HG02885 (cell line): ENCODE measurements around the gene TCF3.

Experiments
- ATAC-seq: cut with Tn5 transposase; IDR thresholded peaks from one replicate; pipeline ENCODE4 v1.9.1; 2021; ENCODE audit warnings: mild to moderate bottlenecking; ENCODE audit not compliant: unreplicated experiment, poor library complexity

TCF3 gene

GRCh38 chr19:1633269-1633826, 19.1 kb downstream of the TCF3 start:
- no peak for ATAC-seq

DNA sequence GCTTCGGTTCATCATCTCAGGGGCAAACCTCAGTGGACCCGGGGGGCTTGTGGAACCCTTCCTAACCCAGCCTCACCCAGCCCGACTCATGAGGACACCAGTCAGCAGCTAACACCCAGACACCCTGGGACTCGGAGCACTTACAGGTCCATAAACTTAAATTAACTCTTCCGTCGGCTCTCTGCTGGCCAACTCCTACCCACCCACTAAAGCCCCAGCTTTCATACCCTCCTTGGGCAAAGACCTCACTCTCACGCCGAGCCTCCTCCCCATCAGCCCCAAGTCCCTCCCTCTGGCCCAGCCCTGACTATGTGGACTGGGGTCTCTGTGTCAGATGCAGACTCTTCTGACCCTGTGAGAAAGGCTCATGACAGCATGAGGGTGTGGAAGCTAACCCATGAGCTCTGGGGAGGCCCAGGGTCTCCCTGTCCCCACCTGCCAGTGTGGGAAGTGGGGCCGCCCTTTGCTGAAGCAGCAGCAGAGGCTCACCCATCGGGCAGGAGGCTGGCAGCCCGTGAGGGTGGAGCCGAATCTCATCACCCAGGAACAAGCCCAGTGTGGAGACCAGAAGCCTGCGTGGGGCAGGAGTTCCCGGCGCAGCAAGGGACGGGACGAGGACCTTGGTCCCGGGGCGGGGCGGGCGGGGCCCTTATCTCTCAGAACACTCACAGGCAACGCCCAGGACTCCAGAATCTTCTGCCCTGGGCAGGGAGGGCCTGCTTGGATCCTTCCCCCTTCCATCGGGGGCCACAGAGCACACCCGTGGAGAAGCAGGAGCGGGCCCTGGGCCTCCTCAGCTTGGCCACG, 19.8 kb downstream of the TCF3 start:
- ATAC-seq: no peak

DNA sequence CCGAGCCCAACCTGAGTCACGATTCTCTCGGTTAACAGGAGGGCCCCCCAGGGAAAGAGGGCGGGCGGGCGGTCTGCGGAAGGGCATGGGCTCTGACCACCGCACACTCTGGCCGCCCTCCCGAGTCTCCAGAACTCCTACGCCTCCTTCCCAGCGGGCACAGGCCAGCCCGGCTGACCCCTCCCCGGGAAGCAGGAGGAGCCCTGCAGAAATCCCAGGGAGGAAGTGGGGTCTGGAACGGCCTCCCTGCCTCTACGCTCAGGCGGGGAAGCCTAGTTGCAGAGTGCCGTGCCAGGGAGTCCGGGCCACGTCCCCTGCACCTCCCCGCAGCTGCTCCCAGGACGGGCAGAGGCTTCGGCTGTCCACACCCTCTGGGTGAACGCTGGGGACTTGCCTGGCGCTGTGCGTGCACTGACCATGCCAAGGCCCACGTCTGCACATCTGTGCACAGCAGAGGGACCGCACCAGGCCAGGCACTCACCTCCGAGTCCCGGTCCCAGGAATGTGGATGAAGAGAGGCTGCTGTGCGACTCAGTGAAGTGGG, 20.8 kb downstream of the TCF3 start:
- ATAC-seq: no peak

DNA sequence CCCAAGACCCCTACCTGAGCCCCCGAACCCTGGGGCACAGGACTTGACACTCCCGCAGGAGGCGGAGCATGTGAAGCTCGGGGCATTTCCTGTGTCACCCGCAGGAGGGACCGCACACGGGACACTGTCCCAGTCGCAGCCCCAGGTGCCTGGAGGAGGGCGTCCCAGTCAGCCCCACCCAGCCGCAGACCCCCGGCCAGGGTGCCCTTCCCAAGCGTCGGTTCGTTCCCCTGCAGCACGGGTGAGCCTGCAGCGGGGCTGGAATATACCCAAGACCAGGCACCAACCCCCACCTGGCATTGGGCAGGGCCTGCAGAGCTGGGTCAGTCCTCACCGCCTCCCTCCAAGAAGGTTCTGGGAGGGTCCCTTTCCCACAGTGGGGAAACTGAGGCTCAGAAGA, 21.6 kb downstream of the TCF3 start:
- no peak for ATAC-seq

DNA sequence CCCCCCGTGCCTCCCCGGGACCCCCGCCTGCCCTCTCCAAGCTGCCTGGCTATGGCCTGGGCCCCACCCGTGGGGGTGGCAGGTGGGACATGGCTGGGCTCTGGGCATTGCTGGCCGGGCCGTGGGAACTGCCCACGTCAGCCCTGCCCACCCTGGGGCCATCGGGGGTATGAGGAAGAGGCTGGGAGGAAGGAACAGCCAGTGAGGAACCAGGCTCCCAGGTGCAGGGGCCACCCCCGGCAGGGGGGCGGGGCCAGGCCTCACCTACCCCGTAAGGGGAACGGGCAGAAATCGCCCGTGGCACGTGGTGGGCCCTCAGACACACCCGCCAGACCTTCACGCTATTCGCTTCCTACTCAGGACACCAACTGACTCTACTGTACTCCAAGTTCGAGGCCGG, 22.4 kb downstream of the TCF3 start:
- ATAC-seq: no peak

GRCh38 chr19:1629256-1629808, 23.1 kb downstream of the TCF3 start:
- ATAC-seq: no peak

GRCh38 chr19:1627194-1627593, 25.2 kb downstream of the TCF3 start:
- ATAC-seq: no peak

- ATAC-seq: no peak
These were observed 25.9 kb downstream of the TCF3 start for GRCh38 chr19:1626417-1627010.

DNA sequence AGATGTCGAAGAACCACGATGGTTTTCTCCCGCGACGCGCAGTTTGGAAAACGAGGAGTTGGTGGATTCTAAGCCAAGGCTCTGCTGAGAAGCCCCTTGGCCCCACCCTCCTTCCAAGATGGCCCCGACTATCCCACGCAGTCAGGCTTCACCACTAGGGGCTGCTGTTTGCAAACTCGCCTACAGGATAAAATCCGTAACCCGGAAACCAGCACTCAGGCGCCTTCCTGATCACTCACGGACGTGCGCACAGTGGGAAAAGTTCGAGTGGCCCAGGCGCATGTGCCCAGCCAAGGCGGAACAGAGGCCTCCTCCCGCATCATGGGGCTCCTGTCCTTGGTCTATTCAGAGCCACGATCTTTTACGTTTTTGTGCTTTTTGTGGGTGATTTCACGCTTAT, 28.0 kb downstream of the TCF3 start:
- ATAC-seq: no peak

DNA sequence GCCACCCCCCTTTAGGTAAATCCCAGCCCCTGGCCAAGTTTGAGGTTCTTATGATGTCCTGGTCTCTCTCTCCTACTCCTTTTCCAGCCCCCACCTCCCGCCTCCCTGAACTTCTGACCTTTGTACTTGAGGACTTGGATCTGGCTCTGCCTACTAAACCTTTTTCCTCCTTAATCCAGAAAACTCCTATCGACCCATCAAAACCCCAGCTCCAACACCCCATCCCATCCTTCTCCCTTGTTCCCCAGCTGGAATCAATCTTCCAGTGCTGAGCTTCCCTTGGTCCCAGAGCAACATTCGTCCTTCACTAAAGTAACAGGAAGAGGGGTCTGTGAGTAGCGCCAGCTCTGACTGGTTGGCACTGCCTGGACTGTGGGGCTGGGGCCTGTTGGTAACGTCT, 29.9 kb downstream of the TCF3 start:
- no peak for ATAC-seq

DNA sequence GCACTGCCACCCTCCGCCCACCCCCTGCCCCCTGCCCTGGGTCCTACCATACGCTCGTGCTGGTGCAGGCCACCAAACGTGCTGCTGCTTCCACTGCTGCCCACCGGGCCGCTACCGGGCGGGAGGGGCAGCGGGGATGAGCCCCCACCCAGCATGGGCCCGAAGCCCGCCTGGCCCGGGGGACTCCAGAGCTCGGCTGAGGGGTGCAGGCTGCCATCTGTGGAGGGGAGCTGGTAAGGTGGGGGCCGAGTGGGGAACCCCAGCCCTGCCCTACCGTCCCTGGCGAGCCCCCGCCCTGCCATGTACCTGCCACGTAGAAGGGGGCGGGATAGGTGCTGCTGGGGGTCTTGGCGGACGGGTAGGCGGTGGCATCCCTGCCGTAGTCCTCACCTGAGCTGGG, 30.4 kb downstream of the TCF3 start:
- no peak for ATAC-seq

- ATAC-seq: no peak
These were observed 30.8 kb downstream of the TCF3 start for GRCh38 chr19:1621574-1621973.

GRCh38 chr19:1621021-1621420, 31.4 kb downstream of the TCF3 start:
- no peak for ATAC-seq

GRCh38 chr19:1620502-1620901, 31.9 kb downstream of the TCF3 start:
- no peak for ATAC-seq

- ATAC-seq: no peak
These were observed 32.7 kb downstream of the TCF3 start for GRCh38 chr19:1619703-1620102.

DNA sequence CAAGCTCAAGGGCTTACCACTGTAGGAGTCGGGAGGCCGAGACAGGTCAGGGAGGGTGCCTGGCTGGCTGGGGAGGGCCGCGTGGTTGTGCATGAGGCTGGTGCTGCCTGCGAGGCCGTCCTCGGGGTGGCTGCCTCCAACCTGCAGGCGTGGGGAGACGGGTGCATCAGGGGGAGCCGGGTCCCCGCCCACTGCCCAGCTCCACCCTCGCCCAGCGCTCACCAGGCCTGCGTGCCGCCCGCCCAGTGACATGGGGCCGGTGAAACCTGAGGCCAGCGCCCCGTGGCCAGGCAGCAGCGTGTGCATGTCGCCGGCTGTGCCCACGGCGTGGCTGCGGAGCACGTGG, 33.3 kb downstream of the TCF3 start:
- no peak for ATAC-seq

DNA sequence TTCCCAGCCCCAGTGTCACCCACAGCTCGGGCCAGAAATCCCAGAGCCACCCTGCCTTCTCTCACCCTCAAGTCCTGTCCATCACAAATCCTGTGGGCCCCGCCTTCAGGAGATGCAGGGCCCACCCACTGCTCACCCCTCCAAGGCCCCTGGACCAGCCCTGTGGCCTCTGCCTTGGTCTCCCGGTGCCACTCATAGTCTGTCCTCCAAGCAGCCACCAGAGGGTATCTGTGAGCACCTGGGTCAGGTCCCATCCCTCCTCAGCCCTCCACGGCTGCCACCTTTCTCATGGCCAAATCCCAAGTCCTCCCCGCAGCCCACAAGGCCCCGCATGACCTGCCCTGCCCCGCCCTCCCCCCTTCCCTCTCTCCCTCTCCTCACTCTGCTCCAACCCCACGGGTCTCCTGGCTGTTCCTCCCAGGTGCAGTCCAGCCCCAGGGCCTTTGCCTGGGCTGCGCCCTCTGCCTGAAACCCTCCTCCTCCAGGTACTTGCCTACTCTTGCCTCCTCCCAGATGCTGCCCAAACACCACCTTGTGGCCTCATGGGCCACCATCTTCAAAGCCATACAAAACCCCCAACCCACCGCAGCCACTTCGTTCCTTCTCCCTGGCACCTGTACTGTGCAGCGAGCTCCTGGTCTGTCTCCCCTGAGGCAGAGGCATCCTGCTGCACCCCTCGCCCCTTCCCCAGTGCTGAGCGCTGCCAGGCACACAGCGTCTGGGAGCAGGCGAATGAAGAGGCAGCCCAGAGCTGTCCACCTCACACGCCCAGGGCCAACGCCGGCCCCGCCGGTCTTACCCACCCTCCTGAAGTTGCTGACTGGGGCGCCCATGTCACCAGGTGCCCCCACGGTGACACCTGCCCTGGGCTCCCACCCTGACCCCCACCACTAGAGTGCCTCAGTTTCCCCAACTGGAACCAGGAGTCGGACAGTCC, 34.0 kb downstream of the TCF3 start:
- no peak for ATAC-seq

- ATAC-seq: no peak
These were observed 35.5 kb downstream of the TCF3 start for GRCh38 chr19:1616875-1617274.

GRCh38 chr19:1616396-1616795, 36.0 kb downstream of the TCF3 start:
- no peak for ATAC-seq

DNA sequence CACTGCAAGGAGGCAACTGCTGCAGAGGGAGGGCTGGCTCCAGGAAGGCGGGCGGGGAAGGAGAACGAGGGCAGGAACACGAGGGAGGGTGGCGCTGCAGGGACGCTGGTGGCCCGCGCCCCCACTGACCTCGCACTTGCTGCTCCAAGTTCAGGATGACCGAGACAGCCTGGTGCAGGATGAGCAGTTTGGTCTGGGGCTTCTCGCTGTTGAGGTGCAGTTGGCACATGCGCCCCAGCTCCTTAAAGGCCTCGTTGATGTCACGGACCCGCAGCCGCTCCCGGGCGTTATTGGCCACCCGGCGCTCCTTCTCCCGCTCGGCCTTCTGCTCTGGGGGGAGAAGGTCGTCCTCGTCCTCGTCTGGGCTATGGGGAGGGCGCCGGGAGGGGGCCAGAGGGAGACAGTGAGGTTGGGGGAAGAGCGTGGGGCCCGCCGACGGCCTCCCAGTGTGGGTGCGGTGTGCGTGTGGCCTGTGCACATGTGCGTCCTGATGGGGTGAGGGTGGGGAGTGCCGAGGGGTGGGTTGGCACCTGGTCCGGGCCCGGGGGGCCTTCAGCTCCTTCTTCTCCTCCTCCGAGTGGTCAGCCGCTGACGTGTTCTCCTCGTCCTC, 37.2 kb downstream of the TCF3 start:
- no peak for ATAC-seq
